Loucy (cell line): ENCODE measurements around the gene HECA.

Experiments used
- EZH2phosphoT487 ChIP-seq: fragments of 200-600 bp; IDR thresholded peaks from 2 replicates; pipeline ENCODE4 v1.6.1; 2018; ENCODE audit warnings: antibody characterized with exemption, mild to moderate bottlenecking, moderate library complexity, borderline replicate concordance
- TF ChIP-seq, protein P1 (sequence below): fragments of 200-600 bp; sonication (generic); conservative IDR thresholded peaks from 2 replicates; pipeline ENCODE4 v1.5.1; 2014; ENCODE audit warnings: mild to moderate bottlenecking, antibody characterized with exemption, low read length

- TF ChIP-seq, protein P1, sequence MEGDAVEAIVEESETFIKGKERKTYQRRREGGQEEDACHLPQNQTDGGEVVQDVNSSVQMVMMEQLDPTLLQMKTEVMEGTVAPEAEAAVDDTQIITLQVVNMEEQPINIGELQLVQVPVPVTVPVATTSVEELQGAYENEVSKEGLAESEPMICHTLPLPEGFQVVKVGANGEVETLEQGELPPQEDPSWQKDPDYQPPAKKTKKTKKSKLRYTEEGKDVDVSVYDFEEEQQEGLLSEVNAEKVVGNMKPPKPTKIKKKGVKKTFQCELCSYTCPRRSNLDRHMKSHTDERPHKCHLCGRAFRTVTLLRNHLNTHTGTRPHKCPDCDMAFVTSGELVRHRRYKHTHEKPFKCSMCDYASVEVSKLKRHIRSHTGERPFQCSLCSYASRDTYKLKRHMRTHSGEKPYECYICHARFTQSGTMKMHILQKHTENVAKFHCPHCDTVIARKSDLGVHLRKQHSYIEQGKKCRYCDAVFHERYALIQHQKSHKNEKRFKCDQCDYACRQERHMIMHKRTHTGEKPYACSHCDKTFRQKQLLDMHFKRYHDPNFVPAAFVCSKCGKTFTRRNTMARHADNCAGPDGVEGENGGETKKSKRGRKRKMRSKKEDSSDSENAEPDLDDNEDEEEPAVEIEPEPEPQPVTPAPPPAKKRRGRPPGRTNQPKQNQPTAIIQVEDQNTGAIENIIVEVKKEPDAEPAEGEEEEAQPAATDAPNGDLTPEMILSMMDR = no peak
- no peak for TF ChIP-seq EZH2phosphoT487
Observed at GRCh38 chr6:139137706-139138105, 2.8 kb downstream of the HECA start.
